Measurements from ENCODE around the gene SYT1. TPM values are rescaled to one million over a fixed set of nuclear protein-coding genes. Genes with fewer than 3 reads are reported as not detected.
A peak's percentile ranks its signal among the peaks of the same experiment; 100 is the strongest.

Gene SYT1
- total RNA-seq, 1 donor from 2014 or later: 3.6 TPM

DNA sequence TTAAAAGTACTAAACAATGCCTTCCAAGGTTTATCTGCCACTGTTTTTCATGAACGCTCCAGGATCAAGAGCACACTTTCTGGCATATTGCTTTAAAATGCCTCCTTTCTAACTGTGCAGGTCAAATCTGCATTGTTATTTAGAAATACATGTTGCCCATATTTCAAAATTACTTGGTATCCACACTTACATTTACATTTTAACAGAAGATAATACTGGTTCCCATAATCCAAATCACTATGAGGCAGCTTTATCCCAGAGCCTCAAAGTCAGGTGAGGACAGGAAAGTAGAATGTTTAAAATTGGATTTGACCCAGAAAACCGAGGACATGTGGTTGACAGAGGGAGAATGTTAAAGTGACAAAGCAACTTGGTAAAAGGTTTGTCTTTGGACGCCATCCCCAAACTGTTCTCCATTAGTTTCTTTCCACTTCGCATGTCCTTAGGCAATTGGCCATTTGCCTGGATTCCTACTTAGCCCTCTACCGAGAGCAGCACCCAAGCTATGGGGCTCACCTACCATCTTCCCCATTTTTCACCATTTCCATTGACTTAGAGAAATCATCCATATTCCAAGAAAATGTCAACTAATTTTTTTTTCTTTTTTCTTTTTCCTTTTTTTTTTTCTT is 473.2 kb downstream of the SYT1 start:
- DNase-seq (ENCODE audit: low read depth in 2 of 2): no peak

DNA sequence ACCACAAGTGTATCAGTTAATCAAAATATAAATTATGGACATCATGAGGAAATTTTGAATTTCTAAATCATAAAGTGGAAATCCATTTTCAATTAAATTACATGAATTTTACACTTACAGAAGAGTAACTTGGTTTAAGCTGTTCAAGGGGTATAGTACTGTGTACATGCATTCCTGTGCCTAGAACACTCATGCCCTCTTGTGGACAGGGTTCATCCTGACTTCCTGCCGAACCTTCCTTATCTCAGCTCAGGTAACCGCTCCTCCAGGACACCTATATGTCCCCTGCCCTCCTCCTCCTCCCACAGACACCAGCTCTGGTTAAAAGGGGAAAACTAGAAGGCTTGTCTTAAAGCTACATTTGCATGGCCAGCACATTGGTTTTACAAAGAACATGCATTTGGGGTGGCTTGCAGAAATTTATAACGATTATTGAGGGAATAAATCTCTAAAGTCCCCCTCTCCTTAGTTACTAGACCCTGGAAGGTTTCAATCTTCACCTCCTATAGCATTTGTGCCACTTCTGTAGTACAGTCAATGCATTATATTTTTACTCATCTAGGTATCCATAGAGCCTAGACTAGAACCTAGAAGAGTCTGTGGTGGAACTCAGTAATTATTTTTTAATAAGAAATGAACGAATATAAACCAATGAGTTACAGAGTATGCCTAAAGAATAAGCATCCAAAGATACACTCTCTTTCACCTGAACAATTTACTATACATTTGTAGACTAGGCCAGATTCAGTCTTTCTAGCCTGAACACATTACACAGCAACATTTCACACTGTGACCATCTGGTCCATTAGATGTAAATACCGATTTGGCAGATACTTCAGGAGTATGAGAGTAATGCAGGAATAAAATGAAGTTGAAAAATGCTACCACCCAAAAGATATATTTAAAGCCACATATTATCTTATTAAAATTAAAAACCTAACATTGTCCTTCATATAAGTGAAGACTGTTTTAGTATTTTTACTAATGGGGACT is 480.6 kb downstream of the SYT1 start:
- DNase-seq (ENCODE audit: low read depth in 2 of 2): peak; percentile 73 to 78

DNA sequence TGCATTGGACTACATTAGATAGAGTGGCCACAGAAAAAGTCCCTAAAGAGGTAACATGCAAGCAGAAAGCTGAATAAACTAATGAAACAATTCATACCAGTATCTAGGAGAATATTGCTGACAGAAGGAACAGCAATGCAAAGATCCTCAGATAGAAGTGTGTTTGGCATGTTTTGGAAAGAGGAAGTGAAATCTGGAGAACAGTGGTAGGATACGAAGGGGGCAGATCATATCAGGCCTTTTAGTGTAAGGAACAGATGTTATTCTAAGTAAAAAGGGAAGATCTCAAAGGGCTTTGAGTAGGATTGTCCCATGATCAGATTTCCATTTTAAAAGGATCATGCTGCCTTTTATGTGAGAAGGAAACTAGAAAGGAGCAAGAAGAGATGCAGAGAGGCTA is 483.3 kb downstream of the SYT1 start:
- DNase-seq (ENCODE audit: low read depth in 2 of 2): no peak

DNA sequence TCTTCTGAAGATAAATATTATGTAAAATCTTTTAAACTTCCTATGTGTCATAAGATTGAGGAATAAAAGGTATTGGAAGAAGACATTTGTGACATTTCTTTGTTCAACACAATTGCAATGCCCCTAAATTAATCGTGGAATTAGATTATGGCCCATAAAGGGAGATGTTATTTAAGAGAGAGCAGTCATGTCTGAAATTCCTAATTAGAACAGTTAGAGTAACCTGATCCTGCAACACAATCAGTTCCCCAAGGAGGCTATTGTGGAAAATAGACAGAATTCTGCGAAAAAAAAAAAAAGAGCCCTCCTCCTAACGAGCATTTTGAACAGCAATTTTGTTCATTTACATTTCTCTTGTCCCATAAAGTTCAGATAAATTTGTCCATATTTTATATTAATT is 486.7 kb downstream of the SYT1 start:
- no peak for DNase-seq (ENCODE audit: low read depth in 2 of 2)

DNA sequence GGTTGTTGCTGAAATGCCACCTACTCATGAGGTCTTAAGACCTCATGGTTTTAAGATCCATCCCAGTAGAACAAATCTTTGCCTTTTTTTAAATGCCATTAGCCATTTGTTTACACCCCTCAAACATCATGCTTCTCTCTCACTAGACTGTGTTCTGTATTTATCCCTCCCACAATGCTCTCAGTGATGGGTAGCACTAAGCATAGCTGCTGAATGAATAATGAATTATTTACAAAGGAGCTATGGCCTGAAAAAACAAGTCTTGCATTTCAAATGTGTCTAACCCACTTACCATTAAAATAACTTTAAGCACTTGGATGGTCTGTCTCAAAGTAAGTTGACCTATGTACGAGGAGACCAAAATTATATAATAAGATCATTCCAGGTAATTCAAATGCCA is 491.6 kb downstream of the SYT1 start:
- no peak for DNase-seq (ENCODE audit: low read depth in 2 of 2)

DNA sequence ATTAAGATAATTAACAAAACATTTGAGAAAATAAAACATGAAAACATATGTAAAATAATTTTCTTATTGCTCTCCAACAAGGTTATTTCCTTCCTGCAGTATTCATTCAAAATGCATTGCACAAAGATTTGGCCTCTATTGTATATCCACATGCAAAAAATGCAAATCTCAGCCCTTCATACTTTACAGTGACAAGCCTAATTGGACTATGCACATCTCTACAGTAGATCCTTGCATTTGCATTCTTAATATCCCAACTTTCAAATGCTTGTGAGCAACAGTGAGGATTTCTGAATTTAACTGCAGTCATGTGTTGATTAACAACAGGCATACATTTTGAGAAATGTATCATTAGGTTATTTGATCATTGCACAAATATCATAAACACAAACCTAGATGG is 492.5 kb downstream of the SYT1 start:
- DNase-seq (ENCODE audit: low read depth in 2 of 2): no peak

DNA sequence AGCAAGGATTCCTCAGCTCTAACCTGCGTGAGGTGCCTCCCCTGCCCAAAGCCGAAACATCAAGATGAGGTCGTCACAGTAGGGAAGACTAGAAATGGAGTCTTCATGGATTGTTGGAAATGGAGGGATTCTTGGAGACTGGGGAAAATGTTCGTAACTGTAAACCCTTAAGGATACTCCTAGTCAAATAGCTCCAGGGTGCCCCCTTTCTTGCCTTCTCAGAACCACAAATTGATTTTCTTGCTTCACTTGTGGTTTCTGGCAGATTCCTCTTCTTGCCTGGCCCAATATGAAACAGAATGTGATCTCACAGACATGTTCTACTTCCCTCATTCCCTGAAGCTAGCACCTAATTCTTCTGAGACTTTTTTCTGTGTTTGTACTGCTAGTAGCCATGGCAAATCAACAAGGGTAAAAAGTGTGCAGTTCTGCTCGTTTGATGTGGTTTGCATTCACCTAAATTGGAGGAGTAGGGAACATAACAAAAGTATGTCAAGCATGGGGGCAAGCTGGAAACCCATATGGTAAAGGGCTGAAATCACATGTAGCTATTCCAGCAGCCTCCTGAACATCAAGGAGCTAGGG is 494.2 kb downstream of the SYT1 start:
- no peak for DNase-seq (ENCODE audit: low read depth in 2 of 2)

DNA sequence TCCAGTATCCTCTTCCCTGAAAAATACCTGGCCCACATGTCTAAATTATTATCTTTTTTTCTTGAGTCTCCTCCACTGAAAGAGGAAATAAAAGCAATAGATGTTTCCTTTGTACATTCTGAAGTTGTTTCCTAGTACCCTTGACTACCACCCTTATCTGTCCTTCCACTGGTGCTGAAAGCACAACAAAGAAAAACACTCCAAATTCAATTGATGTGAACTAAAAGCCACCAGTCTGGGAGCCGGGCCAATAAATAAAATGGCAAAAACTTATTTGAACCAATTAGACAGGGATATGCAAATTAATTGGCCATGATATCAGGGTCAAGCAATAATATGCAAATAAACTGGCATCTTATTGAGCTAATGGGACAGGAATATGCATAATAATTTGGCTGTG is 495.7 kb downstream of the SYT1 start:
- peak in 1 of 2 donors; percentile 84 for DNase-seq (ENCODE audit: low read depth in 2 of 2)

DNA sequence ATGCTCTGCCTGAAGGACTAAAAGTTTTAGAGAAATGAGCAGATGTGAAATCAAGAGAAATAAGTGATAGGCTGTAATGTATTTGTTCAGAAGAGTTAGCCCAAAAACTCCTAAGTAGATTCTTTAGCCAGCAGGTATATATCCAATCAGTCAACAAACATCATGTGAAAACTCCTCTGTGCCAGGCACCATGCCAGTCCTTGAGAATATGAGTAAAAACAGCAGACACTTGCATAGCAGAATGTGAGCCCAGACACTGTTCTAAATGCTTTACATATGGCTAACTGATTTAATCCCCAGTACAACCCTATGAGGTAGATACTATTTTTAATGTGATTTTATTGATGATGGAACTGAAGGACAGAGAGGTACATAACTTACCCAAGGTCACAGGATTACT is 496.4 kb downstream of the SYT1 start:
- peak in 1 of 2 donors; percentile 17 for DNase-seq (ENCODE audit: low read depth in 2 of 2)

DNA sequence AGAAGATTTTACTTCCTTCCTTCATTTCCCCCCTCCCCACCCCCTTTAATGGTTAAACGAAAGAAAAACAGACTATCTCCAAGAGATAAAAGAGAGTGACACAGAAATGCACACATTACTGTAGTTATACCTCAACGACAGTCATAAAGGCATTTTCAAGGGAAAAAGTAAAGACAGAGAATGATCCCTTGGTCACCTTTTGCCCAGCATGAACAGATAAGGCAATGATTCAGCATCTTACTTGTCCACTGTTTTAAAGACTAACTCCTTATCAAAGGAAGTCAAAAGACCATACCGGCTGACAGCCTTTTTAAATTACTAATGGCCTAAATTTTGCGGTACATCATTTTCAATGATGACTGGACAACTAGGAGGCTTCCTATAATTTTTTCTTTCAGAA is 499.6 kb downstream of the SYT1 start:
- DNase-seq (ENCODE audit: low read depth in 2 of 2): no peak

DNA sequence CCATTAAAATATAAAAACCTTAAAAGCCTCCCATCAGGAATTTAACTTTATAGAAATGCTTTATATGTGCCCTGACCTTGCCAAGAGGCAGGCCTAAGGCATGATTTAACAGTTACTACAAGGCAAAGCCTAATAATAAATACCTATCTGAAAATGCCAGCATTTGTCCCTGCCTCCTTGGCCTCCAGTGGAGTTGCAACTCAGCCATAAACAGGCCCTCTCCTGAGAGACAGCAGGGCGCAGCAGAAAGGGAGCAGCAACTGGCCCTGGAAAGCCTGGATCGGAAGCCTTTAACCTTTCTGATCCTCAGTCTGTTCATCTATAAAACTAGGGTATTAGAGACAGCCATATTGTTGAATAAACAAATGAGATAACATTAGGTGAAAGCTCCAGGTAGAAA is 501.8 kb downstream of the SYT1 start:
- no peak for DNase-seq (ENCODE audit: low read depth in 2 of 2)

DNA sequence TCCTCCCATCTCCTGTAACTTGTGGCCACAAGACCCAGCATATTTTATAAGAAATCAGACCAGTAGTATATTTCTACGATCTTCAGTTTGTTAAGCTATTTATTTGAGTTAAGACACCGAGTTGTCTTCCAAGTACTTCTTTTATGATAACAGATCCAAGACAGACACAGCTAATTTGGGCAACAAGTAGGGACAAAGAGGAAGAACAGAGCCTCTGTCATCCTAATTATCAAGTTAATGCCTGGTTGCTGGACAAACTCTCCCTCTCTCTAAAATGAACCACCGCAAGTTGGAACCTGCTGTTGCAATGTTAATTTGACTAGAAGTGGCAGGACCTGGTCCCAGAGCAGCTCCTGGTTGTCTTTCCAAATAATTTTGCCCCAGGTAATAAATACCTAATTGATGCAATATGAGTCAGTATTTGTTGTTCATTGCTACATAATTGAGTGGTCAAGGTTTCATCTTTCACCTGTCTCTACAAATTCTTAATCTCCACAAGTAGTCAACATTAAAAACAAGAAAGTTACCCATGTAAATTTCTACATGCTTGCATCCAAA is 502.5 kb downstream of the SYT1 start:
- DNase-seq (ENCODE audit: low read depth in 2 of 2): no peak

DNA sequence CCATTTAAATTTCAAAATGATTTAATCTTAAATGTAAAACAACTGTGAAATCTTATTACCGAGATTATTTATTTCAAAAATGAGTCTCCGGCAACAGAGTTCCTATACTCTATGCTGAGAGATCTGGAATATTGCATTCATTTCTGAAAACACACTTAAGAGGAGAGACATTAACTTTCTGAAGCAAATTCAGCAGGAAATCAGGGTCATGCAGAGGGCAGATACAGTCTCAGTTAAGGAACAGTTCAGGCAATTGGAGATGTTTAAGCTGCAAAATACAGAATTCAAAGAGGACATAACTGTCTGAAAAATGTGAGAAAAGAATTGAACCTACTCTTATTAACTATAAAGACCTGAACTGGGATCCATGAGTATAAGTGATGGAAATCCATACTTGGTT is 505.4 kb downstream of the SYT1 start:
- DNase-seq (ENCODE audit: low read depth in 2 of 2): no peak

DNA sequence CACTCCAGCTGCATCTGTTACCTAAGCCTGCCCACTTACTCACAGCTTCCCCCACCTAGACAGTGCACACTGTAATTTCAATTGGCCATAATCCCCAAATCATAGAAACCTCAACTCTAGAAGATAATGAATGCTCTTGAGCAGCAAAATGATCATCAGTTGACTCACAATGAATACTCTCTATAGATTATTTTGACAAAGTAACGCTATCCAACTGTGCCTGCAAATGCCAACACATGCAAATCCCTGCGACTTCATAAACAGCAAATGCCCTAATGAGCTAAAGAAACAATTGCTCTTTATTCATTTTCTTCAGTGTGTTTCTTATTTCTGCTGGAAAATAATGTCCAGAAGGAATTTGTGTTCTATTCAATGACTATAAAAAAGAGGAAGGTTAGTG is 506.7 kb downstream of the SYT1 start:
- no peak for DNase-seq (ENCODE audit: low read depth in 2 of 2)

DNA sequence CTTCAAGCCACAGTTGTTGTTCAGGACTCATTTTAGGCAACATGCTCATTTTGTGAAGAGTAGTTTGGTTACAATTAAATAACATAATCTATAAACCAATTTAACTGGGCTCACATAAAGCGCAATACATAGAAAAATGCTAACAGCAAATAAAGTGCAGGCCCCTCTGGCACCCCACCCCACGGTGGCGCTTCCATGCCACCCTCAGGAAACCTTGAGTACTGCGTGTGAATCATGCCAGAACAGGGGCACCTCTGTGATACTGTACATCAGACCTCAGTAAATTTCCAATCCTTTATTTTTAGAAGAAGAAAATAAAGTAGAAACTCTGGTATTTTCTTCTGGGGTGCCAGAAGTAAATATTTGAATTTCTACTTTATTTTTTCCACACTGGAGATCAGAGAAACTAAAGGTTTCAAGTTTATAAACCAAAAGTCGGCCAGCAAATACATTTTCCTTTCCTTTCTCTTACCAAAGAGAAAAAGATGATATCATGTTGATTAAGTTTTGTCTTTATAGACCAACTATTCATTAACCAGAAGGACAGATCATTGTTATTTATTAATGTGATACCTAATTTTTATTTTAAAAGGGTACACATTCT is 509.4 kb downstream of the SYT1 start:
- peak; percentile 17 to 61 for DNase-seq (ENCODE audit: low read depth in 2 of 2)

DNA sequence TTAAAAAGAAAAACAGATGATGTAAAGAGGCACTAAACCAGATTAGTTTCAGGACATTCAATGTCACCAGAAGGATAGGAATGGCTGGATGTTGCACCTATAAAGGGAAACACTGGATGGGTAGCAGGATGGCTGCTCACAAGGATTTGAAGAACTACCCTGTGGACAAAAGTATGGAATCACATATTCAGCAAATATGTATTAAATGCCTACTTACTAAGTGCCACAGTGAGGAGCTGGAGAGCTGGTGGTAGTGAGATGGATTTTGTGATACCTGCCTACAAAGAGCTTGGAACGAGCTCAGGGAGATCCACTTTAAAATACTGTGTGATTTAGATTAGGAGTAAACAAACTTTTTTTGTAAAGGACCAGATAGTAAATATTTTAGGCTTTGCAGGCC is 510.0 kb downstream of the SYT1 start:
- DNase-seq (ENCODE audit: low read depth in 2 of 2): no peak

DNA sequence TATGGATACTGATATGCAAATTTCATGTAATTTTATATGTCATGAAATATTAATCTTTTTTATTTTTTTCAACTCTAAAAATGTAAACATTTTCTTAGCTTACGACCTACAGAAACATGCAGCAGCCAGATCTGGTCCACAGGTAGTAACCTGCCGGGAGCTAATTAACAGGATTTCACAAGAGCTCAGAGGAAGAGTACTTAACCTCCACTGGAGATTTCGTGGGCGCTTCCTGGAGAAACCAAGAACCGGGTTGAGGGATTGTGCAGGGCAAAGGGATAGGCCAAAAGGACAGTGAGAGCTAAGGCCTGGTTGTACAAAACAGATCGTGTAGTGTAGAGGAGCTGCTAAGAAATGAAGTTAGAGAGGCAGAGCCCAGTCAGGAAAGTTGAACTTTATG is 510.5 kb downstream of the SYT1 start:
- DNase-seq (ENCODE audit: low read depth in 2 of 2): no peak

DNA sequence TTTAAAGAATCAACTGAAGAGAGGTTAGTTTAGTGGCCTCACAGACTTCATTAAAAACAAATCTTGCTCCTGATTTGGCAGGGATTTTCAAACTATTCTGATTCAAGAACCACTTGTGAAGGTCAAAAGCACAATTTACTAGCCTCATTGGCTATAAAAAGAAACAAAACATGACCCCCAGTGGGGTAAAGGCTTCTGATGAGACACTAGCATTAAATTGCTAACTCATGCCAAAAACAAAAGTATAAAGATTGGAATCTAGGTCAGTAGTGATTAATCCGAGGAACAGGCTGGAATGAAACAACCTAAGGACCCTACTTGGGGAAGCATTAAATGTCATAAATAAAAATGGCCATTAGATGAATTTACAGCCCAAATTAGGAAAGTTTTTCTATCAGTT is 513.9 kb downstream of the SYT1 start:
- DNase-seq (ENCODE audit: low read depth in 2 of 2): no peak

DNA sequence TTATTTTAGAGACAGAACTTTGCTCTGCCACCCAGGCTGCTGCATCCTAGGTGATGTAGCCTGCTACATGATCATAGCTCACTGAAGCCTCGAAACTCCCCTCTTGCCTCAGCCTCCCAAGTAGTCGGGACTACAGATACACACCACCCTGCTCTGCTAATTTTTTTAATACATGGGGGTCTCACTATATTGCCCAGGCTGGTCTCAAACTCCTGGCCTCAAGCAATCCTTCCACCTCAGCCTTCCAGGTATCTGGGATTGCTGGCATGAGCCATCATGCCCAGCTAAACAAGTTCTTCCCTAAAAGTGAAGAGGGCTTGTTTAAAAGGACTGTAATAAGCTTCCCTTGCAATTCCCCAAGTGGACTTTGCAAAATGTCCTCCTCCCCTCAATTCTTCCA is 515.8 kb downstream of the SYT1 start:
- no peak for DNase-seq (ENCODE audit: low read depth in 2 of 2)

DNA sequence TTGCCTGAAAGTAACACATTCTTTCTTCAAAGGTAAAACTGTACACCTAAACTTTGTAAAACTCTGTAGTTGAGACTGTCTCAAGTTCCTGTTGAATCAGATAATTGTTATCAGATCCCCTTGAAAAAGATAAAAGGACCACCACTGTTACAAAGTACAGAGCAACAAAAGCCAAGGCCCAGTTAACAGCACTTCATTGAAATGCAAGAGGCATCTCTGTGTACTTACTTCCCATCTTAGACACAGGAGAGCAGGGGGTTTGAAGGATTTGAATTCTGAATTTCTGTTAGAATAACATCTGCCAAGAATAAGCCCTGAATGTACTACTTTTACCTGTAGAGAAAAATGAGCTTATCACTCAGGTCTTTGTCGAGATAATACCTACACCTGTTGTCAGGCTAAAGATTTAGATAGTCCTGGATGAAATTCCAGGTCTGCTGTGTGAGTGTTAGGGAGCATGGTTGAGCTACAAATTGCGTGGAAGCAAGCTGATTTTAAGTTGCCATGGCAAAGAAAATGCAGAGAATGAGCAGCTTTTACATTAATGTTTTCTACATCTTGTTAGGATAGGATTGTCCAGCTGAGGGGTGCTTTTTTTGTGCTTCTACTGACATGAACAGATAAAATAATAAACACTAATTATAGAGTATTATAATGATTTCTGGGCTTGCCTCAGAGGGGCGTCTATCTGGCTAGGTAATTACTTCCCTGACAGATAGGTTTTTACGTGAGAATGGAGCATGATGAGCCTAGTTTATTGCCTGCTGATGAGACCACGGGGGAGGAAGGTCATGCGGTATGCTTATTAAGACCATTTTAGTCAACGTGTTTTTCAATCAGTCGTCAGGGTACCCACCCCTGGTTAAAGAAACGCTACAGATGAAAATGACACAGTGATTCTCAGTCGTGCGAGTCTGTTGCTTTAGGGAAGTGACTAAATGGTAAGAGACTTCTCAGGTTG is 517.0 kb downstream of the SYT1 start:
- no peak for DNase-seq (ENCODE audit: low read depth in 2 of 2)

DNA sequence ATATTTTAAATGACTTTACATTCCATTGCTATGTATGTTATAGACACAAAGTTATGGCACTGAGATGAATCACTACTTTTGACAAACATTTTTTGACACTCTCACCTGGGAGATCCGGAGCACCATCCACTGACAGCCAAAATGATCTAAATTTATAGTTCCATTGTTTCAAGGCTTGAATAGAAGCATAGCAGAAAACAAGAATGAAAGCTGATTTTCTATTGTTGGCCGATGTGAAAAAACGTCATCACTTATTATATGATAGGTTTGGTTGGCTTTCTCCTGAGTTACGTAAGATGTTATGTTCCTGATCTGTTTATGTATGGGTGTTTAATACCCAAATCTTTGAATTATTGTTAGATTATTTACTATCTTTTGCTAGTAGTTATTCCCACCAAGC is 520.0 kb downstream of the SYT1 start:
- DNase-seq (ENCODE audit: low read depth in 2 of 2): peak; percentile 45 to 64

Measured in dermis microvascular lymphatic vessel endothelial cell (primary cell).